ENCODE results near the gene VWA3A. TPM values are rescaled to one million over a fixed set of nuclear protein-coding genes. Genes with fewer than 3 reads are reported as not detected.
A peak's percentile ranks its signal among the peaks of the same experiment; 100 is the strongest.
"Not testable (repeated sequence)": the region's sequence is repeated elsewhere in the genome, so short reads cannot be mapped to it uniquely, and the experiment has no call there.

Gene VWA3A
- total RNA-seq, result not detected in 2 replicates
- not detected for polyA plus RNA-seq (2012)

DNA sequence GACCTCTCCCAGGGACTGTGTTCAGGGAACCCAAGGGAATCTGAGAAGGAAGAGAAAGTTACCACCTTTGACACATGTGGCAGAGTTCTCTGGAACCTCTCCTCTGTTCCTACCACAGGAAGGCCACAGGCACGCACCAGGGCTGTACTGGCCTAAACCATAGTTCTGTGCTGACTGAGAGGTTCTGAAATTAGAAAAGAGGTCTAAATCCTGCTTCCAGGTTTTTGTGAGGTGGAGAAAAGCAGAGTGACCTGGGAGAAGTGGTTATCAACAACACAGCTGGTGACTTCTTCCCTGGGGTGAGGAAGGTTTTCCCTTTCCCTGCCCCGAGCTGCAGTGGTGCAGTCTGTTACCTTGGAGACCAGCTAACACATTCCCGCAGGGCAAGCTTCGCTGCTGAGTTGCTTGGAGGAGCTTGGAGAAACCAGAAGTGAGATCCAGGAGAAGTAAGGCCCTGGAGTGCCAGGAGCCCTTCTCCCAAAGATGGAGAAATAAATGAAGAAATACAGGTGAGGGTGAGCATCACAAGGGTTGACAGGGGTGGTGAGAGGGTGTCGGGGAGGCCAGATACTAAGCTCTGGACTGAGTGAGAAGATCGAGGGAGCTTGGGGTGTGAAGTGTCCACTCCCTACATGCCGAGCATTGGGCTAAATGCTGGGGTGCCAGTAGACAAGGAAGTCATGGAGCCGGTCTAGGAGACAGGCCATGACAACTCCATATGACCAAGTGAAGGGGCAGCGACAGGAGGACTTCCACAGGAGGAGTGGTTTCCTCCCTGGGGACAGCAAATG, at the start of gene VWA3A:
TSS of gene VWA3A (plus strand) at position 399 of the 791 bp plus-strand sequence. CDS start at position 496, 97 bp downstream.
- peak; percentile 60 for DNase-seq (ENCODE audit: low read depth)

- DNase-seq (ENCODE audit: low read depth), result not testable (repeated sequence)
Observed at GRCh38 chr16:22043882-22044281, 48.5 kb upstream of the VWA3A start.

DNA sequence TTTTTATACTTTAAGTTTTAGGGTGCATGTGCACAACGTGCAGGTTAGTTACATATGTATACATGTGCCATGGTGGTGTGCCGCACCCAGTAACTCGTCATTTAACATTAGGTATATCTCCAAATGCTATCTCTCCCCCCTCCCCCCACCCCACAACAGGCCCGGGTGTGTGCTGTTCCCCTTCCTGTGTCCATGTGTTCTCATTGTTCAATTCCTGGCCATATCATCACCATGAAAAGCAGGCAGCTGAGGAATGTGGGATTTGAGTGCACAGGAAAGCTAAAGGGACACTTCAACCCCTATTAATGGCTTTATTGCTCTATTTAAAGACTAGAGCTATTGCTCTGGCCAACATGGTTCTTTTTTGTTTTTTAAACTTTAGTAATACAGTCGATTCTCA, 46.5 kb upstream of the VWA3A start:
- peak; percentile 22 for DNase-seq (ENCODE audit: low read depth)

DNA sequence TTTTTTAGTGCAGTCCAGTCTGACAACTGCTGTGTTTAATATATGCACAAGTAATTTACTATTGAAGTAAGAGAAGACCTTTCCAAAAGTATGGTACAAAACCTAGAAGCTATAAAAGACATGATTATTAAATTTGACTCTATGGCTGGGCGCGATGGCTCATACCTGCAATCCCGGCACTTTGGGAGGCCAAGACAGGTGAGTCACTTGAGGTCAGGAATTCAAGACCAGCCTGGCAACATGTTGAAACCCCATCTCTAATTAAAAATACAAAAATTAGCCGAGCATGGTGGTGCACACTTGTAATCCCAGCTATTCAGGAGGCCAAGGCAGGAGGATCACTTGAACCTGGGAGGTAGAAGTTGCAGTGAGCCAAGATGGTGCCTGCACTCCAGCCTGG, 41.4 kb upstream of the VWA3A start:
- DNase-seq (ENCODE audit: low read depth), result no peak

- no peak for DNase-seq (ENCODE audit: low read depth)
Observed at GRCh38 chr16:22052980-22053379, 39.4 kb upstream of the VWA3A start.

GRCh38 chr16:22053921-22054341, 38.4 kb upstream of the VWA3A start:
- DNase-seq (ENCODE audit: low read depth), result no peak

GRCh38 chr16:22054847-22055590, 37.3 kb upstream of the VWA3A start:
- DNase-seq (ENCODE audit: low read depth), result no peak

- DNase-seq (ENCODE audit: low read depth), result no peak
Observed at GRCh38 chr16:22055881-22056280, 36.5 kb upstream of the VWA3A start.

DNA sequence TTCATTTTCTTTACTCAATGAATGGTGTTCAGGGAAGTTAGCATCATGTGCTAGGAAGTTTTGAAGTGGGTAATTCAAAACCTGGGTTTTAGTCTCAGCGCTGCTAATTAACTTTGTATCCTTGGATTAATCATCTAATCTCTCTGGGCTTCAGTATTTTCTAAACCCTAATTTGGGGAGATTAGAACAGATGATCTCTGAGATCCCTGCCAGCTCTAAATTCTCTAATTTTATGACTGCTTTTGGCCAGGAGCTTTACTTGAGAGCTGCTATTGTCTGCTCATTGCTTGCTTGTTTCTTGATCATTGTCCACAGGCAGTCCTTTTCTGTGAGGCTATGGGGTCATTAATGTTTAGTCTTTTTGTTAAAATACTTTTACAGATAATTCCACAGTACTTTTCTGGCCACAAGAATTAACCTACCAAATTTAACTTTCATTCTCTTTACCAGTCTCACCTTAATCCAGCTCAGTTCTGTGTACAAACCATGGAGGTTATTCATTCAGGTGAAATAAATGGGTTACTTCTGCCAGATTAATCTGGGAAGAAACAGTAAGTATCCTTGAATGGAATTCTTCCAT, 28.4 kb upstream of the VWA3A start:
- no peak for DNase-seq (ENCODE audit: low read depth)

DNA sequence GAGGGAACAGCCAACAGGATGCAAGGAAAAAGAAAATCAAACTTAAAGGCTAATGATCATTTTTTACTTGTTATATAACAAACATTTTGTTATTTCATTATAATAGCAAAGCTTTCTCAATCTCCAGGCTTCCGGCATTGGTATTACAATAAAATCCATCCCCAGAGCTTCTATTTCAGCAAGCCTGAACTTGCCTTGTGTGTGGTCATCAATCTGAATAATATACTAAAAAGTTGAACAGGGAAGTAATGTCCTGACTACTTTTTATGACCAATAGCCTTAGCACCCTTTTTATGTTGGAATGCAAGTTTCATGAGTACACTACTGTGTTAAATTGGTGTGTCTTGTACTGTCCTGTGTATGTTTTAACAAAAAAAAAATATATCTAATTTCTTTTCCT, 27.1 kb upstream of the VWA3A start:
- DNase-seq (ENCODE audit: low read depth), result no peak

DNA sequence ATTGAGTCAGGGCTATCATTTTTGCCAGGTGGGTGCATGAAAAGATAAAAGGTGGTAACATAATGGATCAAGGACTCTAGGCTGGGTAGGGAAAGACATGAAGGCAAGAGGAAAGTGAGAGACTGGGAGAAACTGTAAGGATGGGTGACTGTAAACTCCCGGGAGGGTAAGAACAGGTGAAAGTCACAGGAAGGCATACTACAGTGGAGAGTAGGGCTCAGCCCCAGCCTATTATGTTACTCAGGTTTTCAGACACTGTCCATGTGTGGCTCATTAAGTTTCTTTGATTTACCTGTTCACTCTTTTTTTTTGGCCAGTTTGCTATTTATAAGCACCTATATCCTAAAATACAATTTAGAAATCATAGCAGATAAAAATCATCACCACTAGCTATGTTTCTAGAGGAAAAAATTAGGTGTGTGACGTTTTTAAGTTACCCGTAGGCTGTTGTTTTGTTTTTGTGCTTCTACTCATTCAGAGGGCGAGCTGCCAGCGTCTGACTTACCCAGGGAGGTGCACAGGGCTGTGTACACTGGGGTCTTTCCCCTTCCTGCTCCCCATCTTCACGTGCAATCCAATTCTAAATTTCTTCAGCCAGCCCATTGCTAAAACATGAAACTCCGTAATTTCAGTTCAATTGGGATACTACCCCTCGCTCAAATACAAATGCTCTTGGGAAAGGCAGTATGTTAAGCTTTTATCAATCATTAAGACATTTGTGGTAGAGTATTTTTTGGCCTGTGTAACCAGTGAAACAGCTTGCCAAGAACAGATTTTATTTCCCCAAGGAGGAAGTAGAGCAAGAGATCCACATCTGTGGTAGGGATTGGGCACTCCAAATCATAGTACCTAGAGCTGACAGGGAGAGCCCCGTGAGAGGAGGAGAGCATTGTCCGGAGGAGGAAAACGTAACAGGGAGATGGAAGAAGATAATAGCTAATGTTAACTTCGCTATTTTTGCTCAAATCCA, 21.7 kb upstream of the VWA3A start:
- DNase-seq (ENCODE audit: low read depth), result peak; percentile 15

- DNase-seq (ENCODE audit: low read depth), result no peak
Observed at GRCh38 chr16:22071331-22071910, 20.9 kb upstream of the VWA3A start.

GRCh38 chr16:22073350-22073749, 19.0 kb upstream of the VWA3A start:
- no peak for DNase-seq (ENCODE audit: low read depth)

DNA sequence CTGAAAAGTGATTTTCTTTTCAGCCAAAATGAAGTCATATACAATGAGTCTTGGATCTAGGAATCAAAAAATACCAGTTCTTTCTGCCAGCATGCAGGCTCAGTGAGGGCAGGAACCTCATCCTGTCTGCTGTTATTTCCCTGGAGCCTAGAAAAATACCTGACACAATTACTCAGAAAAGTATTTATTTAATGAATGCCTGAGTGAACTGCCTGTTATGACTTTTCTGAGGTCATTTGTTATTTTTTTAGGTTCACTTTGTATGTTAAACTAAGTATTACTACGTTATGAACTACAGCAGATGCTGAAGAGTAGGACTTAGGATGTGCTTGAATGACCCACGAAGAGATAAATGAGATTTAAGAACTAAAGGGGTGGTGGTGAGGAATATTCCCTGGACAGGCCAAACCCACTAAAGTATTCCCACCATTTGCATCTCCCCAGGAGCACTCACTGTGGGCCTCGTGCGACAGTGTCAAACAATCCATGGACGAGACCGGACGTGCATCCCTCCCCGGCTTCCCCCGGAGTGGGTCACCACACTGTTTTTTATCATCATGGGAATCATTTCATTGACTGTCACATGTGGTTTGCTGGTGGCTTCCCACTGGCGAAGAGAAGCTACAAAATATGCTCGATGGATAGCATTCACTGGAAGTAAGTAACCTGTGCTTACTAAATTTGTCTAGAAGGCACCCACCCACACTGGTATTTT, 17.1 kb upstream of the VWA3A start:
- no peak for DNase-seq (ENCODE audit: low read depth)

GRCh38 chr16:22075776-22076175, 16.6 kb upstream of the VWA3A start:
- DNase-seq (ENCODE audit: low read depth), result no peak

GRCh38 chr16:22077700-22078313, 14.5 kb upstream of the VWA3A start:
- peak; percentile 58 for DNase-seq (ENCODE audit: low read depth)

- no peak for DNase-seq (ENCODE audit: low read depth)
Observed at GRCh38 chr16:22078656-22079055, 13.7 kb upstream of the VWA3A start.

- DNase-seq (ENCODE audit: low read depth), result no peak
Observed at GRCh38 chr16:22081050-22081449, 11.3 kb upstream of the VWA3A start.

DNA sequence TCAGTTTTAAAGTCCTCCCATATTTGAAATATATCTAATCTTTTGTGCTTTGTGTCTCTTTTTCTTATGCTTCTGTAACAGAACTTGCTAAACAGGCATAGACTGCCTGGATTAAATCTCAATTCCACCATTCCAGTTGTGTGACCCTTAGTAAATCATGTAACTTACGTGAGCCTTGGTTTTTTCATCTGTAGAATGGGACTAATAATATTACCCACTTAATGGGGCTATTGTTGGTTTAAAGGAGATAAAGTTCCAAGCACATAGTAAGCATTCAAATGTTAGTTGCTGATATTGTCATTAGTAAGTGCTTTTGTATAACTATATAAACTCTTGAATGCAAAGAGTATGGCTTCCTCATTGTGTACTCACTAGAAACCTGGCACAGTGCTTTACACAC, 5.9 kb upstream of the VWA3A start:
- no peak for DNase-seq (ENCODE audit: low read depth)

Measured in myocyte (in vitro differentiated cells).